Measurements from ENCODE around the gene CLK3.
"Not testable (repeated sequence)": the region's sequence is repeated elsewhere in the genome, so short reads cannot be mapped to it uniquely, and the experiment has no call there.

CLK3 gene

DNA sequence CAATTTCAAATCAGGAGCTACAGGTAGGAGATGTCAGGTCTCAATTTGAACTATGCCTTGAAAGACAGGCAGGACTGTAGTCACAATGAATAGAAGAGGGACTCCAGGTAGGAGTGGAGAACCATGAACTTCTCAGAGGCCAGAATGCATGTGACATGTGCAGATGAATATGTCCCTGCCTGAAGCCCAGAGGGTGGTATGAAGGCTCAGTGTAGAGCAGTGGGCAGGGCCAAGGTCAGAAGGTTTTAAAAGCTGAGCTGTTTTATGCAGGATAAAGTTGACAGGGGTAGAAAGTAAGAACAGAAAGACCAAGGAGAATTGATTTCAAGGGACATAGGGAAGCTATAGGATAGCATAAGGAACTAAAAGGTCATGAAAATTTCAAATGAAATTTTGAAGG, 30.8 kb downstream of the CLK3 start:
- no peak for DNase-seq

DNA sequence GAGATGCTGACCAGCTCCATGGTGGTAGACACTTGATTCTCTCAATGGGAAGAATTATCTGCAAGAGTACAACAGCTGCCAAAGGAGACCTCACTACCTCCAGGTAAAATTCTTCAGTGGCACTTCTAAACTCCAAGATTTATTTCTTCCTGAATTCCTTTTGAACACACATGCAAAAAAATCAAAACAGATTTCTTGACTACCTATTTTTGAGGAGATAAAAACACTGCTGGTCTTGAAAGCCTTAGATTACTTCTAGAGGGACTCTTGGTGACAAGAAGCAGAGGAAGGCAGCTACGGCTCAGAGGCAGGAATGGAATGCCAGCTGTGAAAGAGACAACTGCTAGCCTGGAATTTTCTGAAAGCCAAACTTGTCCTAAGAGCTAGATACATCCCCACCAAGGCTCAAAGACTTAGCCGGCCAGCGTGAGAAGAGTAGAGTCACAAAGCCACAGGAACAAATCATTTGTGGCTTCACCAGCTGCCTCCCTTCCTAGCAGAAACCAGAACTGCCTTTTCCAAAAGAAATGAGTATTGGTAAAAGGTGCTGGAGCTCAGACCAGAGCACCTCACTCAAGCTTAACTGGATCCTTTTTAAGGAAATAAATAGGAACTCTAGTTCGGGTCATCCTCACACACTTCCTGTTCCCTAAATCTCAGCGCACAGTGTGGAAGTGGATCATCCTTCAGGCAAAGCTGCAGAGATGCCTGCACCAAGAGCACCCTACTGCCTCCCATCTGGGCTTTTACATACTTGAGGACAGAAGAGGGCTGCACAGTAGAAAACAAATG, 32.6 kb downstream of the CLK3 start:
- no peak for DNase-seq

DNA sequence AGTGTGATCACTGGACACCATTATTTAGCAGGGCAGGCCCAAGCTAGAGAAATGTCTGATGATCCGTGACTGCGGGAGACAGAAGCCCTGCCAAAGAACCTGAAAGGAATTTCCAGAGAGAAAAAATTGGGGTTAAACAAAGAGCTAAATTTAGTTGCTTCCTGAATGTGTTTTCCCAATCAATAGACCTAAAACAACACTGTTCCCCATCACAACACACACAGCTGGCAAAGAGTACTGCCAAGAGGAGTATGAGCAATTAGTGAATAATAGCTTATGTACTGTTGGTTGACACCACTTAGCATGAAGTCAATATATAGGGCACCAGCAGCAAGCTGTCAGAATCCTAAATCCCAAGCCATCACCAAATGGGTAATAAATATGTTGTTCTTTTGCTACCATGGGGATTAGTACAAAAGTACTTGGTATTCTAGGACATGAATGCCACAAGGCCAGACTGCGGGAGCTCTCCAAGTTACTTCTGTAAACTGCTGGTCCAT, 35.7 kb downstream of the CLK3 start:
- DNase-seq, result peak in 1 of 2 experiments; percentile 43

DNA sequence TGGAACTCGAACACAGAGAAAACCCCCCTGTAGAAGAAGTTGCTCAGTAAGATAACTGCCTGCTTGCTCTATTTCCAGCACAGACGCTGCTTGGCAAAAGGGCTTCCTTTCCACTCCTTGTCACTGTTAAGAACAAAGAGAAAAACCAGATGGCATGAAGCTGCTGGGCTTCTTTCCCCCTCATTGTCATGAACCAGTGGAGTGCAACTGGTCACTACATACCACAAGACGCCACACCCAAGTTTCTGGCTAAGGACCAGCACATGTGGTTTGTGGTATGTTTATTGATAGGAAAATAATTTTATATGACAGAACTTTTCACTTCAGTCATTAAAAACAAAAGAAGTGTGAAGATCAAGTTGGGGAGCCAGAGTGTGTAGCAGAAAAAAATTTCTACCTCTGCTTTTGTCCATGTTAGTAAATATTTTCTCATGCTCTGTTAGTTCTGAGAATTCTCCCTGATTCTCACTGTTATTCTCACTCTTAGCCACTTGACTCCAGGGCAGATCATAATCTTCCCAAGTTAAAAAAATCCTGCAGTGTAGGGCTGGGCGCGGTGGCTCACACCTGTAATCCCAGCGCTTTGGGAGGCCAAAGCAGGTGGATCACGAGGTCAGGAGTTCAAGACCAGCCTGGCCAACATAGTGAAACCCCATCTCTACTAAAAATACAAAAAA, 37.9 kb downstream of the CLK3 start:
- no peak for DNase-seq

DNA sequence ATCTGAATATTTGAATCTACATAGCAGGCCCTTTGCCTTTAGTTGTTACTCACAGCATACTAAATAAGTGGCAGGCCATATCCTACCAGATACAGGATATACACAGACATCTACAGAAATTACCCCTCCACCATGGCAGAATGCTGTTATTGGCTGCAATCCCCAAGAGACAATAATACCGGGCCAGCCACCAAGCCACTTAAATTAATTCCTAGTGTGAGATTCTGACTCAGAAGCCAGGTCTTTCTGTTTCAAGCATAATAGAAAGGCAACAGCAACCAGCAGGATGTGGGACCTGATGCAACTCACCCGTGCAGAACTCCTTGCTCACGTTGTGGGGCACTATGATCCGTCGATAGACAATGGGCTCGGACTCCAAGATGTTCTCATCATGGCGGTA, 39.8 kb downstream of the CLK3 start:
- DNase-seq, result peak in 1 of 2 experiments; percentile 10

DNA sequence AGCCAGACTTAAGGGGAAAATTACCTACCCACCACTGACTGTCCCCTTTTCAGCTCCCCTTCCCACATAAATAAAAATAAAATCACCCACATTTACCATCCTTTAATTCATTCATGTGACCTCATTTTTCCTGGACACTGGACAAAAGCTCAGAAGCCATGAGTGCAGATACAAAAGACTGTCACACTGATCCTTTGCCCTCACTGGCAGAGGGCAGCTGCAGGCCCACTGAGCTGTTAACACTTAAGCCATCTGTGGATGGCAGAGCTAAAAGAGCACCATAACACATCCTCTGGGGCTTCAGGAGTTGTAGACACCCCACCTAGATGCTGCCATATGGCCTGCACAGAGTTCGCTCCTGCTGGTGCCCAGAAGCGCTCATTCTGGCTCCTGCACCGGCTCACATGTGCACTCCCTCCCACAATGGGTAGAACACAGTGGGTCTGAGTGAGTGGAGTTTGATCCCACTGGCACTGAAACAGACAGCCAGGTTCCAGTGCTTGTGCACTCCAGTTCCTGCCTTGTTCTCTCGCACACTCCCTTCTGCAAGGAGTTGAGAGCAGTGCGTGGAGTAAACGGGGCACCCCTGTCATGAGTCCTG, 41.4 kb downstream of the CLK3 start:
- peak in 1 of 2 experiments; percentile 61 for DNase-seq

DNA sequence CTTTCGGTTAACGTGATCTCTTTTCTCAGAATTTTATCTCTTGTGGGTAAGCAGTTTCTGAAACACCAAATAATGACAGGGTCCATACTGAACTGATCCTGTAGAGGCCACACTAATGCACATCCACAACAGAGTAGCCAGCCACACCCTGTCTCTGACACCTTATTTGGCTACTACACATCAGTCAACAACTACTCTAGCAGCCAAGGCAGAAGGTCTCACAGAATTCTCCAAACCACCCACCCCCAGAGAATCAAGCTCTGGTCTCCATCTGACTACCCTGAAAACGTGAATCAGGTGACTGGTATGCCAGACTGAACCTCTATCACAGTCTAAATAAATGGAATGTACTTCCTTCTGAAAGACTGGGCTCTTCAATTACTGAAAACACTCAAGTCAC, 42.2 kb downstream of the CLK3 start:
- no peak for DNase-seq

DNA sequence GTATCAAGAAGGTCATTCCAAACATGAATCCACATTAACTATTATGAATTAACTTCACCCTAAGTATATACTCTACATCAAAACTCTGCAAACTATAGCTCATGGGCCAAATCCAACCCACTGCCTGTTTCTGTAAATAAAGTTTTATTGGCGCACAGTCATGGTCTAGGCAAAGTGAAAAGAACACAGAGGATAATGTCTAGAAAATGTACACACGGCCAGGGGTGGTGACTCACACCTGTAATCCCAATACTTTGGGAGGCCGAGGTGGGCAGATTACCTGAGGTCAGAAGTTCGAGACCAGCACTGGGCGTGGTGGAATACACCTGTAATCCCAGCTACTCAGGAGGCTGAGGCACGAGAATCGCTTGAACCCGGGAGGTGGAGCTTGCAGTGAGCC, 45.6 kb downstream of the CLK3 start:
- DNase-seq, result not testable (repeated sequence)

DNA sequence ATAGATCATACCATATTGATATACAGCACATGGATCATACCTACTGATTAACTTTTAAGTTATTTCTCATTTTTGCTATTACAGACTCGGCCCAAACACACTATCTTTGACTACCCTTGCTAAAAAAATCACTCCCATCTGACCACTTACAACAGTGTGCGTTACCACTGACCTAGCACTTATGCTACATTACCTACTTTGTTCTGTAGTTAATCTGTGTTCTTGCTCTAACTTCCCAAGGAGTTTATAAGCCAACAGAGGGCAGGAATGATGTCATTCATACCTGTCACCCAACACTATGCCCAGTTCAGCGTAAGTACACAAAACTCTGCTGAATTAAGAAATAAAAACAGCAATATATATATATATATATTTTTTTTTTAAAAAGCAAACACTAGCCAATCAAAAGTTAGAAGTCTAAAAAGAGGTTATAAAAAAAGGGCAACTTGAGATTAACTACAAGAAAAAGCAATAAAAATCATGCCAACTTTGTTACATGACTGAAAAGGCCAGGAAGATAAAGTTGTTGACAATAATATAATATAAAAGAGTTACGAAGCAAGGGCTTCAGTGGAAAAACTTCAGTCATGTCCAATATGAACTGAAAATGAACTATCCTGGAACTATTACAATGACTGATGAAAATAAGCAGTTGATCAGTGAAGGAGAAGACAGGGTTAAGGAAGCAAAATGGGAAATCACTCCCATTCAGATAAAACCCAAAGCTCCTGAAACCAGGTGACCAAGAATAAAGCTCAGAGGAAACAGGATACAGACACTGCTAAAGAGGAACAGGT, 46.6 kb downstream of the CLK3 start:
- no peak for DNase-seq

DNA sequence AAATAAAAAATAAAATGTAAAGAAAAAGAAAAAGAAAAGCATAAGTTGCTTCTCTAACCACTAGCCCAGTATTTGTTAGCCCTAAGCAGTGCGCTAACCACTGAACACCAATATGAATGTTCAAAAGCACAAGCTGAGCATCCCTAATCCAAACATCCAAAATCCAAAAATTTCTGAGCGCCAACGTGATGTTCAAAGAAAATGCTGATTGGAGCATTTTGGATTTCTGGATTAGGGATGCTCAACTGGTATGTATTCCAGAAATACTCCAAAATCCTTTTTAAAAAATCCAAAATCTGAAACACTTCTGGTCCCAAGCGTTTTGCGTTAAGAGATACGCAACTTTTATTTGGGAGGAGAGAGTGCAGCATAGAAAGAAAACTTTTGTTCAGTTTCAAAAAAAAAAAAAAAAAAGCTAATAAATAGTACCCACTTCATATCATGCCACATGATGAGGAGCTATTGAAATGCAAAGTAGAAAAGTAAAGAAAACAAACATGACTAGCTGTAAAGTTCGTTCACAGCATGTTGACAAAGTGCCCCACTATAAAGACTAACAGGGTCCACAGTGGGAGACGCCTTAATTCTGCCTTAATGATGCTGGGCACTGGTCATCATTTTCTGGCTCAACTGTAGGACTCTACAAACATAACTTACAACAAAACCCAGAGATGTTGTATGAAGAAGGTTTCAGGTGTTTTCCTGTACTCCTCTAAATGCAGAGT, 47.8 kb downstream of the CLK3 start:
- DNase-seq, result no peak

DNA sequence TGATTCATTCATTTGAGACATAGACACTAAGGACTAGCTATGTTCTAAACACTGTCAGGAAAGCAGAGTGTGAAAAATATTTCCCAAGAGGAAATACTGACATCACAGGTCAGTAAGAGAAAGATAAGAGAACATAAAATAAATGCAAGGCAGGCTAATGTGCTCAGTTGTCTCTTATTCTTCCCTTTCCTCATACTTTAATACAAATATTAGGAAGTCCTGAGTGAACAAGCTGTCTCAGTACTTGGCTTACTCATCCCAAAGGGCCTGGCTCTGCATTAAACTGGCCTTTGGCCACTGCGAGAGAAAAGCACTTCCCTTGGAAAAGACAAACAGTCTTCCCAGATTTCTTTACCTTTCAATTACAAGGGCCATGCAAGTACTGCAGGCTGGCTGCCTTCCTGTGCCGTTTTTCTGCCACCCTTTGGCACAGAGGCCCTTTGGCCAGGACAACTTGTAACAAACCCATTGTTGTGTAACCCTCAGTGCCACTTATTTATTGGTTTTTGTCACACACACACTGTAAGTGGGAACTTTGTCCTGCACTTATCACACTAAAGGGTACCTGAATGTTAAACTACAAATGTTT, 48.5 kb downstream of the CLK3 start:
- DNase-seq, result no peak

DNA sequence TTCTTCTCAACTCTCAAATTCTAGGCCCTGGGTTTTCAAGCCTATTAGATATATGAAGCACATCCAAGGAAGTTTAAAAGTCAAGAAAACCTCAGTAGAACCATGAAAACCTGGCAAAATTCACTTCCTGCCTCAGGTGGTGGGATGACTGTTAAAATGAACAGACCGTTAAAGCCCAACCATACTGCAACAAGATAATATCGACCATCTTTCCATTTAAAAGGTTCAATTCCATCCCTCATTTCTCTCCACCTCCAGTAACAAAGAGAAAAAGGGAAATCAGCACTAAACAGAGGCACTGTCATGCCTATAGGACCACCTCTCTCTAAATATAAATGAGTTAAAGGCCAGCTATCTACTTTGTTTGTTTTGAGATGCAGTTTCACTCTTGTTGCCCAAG, 49.0 kb downstream of the CLK3 start:
- DNase-seq, result no peak

DNA sequence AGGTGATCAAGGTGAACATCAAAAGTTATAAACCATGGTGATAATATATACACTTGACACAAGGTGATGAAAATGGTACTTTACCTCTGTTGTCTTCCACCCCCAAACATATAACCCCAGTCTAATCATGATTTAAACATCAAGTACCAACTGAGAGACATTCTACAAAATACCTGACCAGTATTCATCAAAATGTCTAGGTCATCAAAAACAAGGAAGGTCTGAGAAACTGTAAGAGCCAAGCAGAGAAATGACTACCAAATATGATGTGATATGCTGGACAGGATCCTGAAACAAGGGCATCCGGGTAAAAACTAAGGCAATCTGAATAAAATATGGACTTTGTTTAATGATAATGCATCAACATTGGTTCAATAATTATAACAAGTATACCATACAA, 52.3 kb downstream of the CLK3 start:
- no peak for DNase-seq

DNA sequence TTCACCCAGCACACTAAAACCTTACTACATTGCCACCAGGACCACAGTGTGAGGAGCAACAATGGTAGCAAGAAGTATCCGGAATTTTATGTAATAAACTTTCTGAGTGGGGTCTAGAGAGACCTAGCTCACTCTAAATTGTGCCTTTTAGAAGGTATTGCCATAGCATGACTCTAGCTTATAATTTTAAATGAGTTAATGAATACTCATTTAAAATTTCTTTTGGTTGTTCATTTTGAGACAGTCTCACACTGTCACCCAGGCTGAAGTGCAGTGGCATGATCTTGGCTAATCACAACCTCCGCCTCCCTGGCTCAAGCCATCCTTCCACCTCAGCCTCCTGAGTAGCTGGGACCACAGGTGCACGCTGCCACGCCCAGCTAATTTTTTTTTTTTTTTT, 54.0 kb downstream of the CLK3 start:
- no peak for DNase-seq

DNA sequence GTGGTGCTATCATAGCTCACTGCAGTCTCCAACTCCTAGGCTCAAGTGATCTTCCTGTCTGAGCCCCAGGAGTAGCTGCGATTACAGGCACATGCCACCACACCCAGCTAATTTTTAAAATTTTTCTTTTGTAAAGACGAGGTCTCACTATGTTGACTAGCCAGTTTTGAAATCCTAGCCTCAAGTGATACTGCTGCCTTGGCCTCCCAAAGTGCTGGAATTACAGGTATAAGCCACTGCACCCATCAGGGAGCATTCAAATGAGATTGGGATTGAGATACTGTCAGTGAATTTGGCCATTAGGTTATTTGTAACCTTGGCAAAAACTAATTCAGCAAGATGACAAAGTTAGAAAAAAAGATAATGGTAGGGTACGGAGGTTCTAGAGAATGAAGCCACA, 58.5 kb downstream of the CLK3 start:
- DNase-seq, result no peak

DNA sequence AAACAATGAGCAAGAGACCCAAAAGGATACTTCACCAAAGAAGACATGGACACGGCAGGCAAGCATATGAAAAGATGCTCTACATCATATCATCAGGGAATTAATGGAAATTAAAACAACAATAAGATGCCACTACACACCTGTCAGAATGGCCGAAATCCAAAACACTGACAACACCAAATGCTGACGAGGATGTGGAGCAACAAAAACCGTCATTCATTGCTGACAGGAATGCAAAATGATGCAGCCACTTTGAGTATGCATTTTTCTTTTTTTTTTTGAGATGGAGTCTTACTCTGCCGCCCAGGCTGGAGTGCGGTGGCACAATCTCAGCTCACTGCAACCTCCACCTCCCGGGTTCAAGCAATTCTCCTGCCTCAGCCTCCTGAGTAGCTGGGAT, 61.2 kb downstream of the CLK3 start:
- DNase-seq, result no peak
